B cell (primary cell): ENCODE measurements around the gene EFCAB9. TPM values are rescaled to one million over a fixed set of nuclear protein-coding genes. Genes with fewer than 3 reads are reported as not detected.
"Not testable (repeated sequence)": the region's sequence is repeated elsewhere in the genome, so short reads cannot be mapped to it uniquely, and the experiment has no call there.

Experiments used
- ATAC-seq: fragments of 200-7000 bp; cut with Tn5 transposase; one replicate; pipeline ENCODE4 v1.10.0; 2021; ENCODE audit warnings: low read depth, mild to moderate bottlenecking, moderate number of reproducible peaks, moderate library complexity
- CTCF ChIA-PET: fragments of 350-600 bp; sonication (Branson Sonifier 250); formaldehyde crosslinking; loops from one replicate; lab custom pipeline; 2021; ENCODE audit warnings: antibody characterized with exemption, inconsistent platforms; lab: Charles Lee
- POLR2A ChIA-PET: fragments of 350-600 bp; sonication (Branson Sonifier 250); formaldehyde crosslinking; loops from one replicate; lab custom pipeline; 2021; ENCODE audit warnings: antibody characterized with exemption; lab: Charles Lee
- DNase-seq: peaks from one replicate; pipeline ENCODE4 v3.0.0; 2013
- H2AFZ ChIP-seq: 2 replicates; pipeline ENCODE4 v1.6.1; 2012; ENCODE audit warnings: mild to moderate bottlenecking, low read depth, low read length; ENCODE audit not compliant: insufficient read depth, poor library complexity, severe bottlenecking
- H3K27ac ChIP-seq, 2 donors: 1 replicate in 1 of 2; 2 replicates in 1 of 2; pipeline ENCODE4 v1.5.1; 2012 to 2013; ENCODE audit warnings: low read length in 2 of 2, mild to moderate bottlenecking in 2 of 2, moderate library complexity in 1 of 2
- H3K27me3 ChIP-seq, 4 experiments: fragments of 200-600 bp in 1 of 4; sonication (generic) in 1 of 4; replicated peaks in 1 of 4; 1 replicate in 2 of 4; 2 replicates in 2 of 4; pipeline versions ENCODE4 v1.6.1 to v1.7.0; 2013 to 2016; ENCODE audit warnings: low read length in 3 of 4, mild to moderate bottlenecking in 2 of 4, mixed read lengths in 1 of 4, moderate library complexity in 1 of 4; ENCODE audit not compliant: insufficient read depth in 4 of 4, control insufficient read depth in 3 of 4; ENCODE audit errors: control extremely low read depth in 1 of 4
- H3K36me3 ChIP-seq, 2 experiments: replicated peaks in 1 of 2; 1 replicate in 1 of 2; 2 replicates in 1 of 2; pipeline versions ENCODE4 v1.6.1 to v1.7.1; 2013; ENCODE audit warnings: low read length in 1 of 2; ENCODE audit not compliant: insufficient read depth in 2 of 2, control insufficient read depth in 1 of 2; ENCODE audit errors: control extremely low read depth in 1 of 2, extremely low read depth in 1 of 2
- H3K4me1 ChIP-seq, 2 donors: fragments of 200-600 bp in 1 of 2; sonication (generic) in 1 of 2; 1 replicate in 1 of 2; 2 replicates in 1 of 2; pipeline versions ENCODE4 v1.5.1 to v1.6.1; 2013 to 2017; ENCODE audit warnings: low read length in 2 of 2; ENCODE audit not compliant: control insufficient read depth in 2 of 2, insufficient read depth in 2 of 2
- H3K4me2 ChIP-seq: replicated peaks from 2 replicates; pipeline ENCODE3; 2012; ENCODE audit warnings: mild to moderate bottlenecking, low read depth, low read length; ENCODE audit not compliant: poor library complexity, severe bottlenecking
- H3K4me3 ChIP-seq, 5 experiments: fragments of 200-600 bp in 1 of 5; sonication (generic) in 1 of 5; 1 replicate in 3 of 5; 2 replicates in 2 of 5; pipeline versions ENCODE4 v1.5.1 to v1.7.0; 2011 to 2016; ENCODE audit warnings: low read length in 4 of 5, mild to moderate bottlenecking in 4 of 5, low read depth in 2 of 5, control low read depth in 1 of 5, moderate library complexity in 1 of 5; ENCODE audit not compliant: insufficient read depth in 1 of 5; ENCODE audit errors: control extremely low read depth in 1 of 5, extremely low read depth in 1 of 5
- H3K79me2 ChIP-seq: fragments of 200-600 bp; sonication (generic); one replicate; pipeline ENCODE4 v1.6.0; 2016; ENCODE audit warnings: low read length; ENCODE audit not compliant: control insufficient read depth, insufficient read depth
- H3K9ac ChIP-seq: fragments of 200-600 bp; sonication (generic); 2 replicates; pipeline ENCODE4 v1.6.1; 2017; ENCODE audit warnings: mild to moderate bottlenecking, low read length, moderate library complexity
- H3K9me3 ChIP-seq, 3 donors: one replicate each; pipeline versions ENCODE4 v1.6.1 to v1.7.1; 2013; ENCODE audit warnings: low read length in 2 of 3; ENCODE audit not compliant: control insufficient read depth in 2 of 3, insufficient read depth in 1 of 3; ENCODE audit errors: control extremely low read depth in 1 of 3
- H4K20me1 ChIP-seq: 2 replicates; pipeline ENCODE4 v1.6.0; 2012; ENCODE audit warnings: mild to moderate bottlenecking, low read length; ENCODE audit not compliant: insufficient read depth, control insufficient read depth, poor library complexity, severe bottlenecking
- H3K27ac Mint-ChIP-seq: one replicate; pipeline ENCODE4 v1.8.0; 2021; ENCODE audit warnings: mixed read lengths
- H3K27me3 Mint-ChIP-seq: one replicate; pipeline ENCODE4 v1.8.0; 2021; ENCODE audit warnings: mixed read lengths
- H3K4me1 Mint-ChIP-seq: one replicate; pipeline ENCODE4 v1.8.0; 2021; ENCODE audit warnings: mixed read lengths
- H3K4me3 Mint-ChIP-seq: one replicate; pipeline ENCODE4 v1.8.0; 2021; ENCODE audit warnings: mixed read lengths
- H3K9me3 Mint-ChIP-seq: one replicate; pipeline ENCODE4 v1.8.0; 2022; ENCODE audit warnings: mixed read lengths; ENCODE audit not compliant: insufficient read depth
- EZH2 ChIP-seq: IDR thresholded peaks from 2 replicates; pipeline ENCODE4 v1.6.1; 2012; ENCODE audit warnings: borderline replicate concordance, low read depth, mild to moderate bottlenecking, moderate library complexity, low read length; ENCODE audit not compliant: insufficient read depth, poor library complexity, severe bottlenecking
- WGBS: methylation state at CpG from one replicate; pipeline ENCODE4 v1.1.5; 2013; ENCODE audit warnings: missing lambda C conversion rate; ENCODE audit not compliant: insufficient coverage; 5-methylcytosine and 5-hydroxymethylcytosine counted together
- intact Hi-C: fragments of 100-400 bp; cut with micrococcal nuclease; formaldehyde crosslinking; loops from one replicate; pipeline ENCODE4 v1.10.0; 2022
- polyA plus RNA-seq: library from polyadenylated mRNA; depleted of rRNA; stranded (reverse); fragments of >200 nt; gene quantifications from 2 replicates; pipeline ENCODE4 v1.2.3, GENCODE V29; 2012
- total RNA-seq, 2 donors: library from RNA; stranded (reverse); fragments of 120-200 nt in 1 of 2; gene quantifications; 1 replicate in 1 of 2; 2 replicates in 1 of 2; pipeline versions ENCODE4 v1.2.3 to v1.2.4, GENCODE V29; 2013 to 2022
- TF ChIP-seq, protein P1 (sequence below): fragments of 200-600 bp; IDR thresholded peaks from one replicate; pipeline ENCODE4 v1.8.0; 2022; ENCODE audit warnings: antibody characterized with exemption, mild to moderate bottlenecking

Gene EFCAB9
- total and polyA plus RNA-seq, 2 donors (not counting 1 experiment from before 2014, with no cell fraction given) = not detected

DNA sequence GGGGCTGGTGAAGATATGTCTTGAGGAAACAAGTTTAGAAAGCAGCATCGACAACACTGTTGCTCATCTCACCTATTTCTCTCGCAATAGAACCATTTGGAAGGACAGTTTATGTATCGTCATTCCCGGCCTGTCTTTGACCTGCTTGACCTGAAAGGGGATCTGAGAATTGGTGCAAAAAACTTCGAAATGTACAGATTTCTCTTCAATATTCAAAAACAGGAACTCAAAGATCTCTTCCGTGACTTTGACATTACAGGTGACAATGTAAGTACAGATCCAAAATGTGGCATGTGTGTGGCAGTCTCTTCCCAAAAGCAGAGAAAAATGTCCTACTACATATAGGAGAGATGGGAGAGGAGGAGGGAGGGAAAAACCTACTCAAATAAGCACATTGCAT is 6.5 kb downstream of the EFCAB9 start:
- peaks cover 15% of the 10 kb centered on the region for H3K4me1 Mint-ChIP-seq
- peak overlapping the region; percentile 38 for H3K4me2 ChIP-seq
- no peaks in the 10 kb centered on the region for H3K27me3 Mint-ChIP-seq
- H3K9me3 ChIP-seq = no peaks in the 10 kb centered on the region
- no peaks in the 10 kb centered on the region for H3K36me3 ChIP-seq
- no peaks in the 10 kb centered on the region for H3K79me2 ChIP-seq
- H3K27ac Mint-ChIP-seq = peak overlapping the region; percentile 71
- DNase-seq = peak; percentile 30
- peak overlapping the region; percentile 15 for H3K9ac ChIP-seq
- ChIA-PET CTCF (interaction anchor here (0.7 to 1.4 kb wide), 2 partner anchors 12 to 138 kb away, joined by 3 to 7 read pairs; partner anchors contain the start of gene STK10), POLR2A (no interaction called here)
- H3K4me3 ChIP-seq = peak overlapping the region in 1 of 5 experiments; percentile 27
- H3K4me1 ChIP-seq = peaks cover 16 to 19% of the 10 kb centered on the region in 2 donors
- 100% methylated on average over 3 of the region's 6 CpGs for WGBS
- no peaks in the 10 kb centered on the region for H4K20me1 ChIP-seq
- no peaks in the 10 kb centered on the region for H3K27me3 ChIP-seq
- no peaks in the 10 kb centered on the region for H3K9me3 Mint-ChIP-seq
- intact Hi-C loops = no loop called here
- ATAC-seq = no peak
- H3K4me3 Mint-ChIP-seq = peak overlapping the region; percentile 76
- no peak overlapping the region for H3K27ac ChIP-seq
- TF ChIP-seq, protein P1, sequence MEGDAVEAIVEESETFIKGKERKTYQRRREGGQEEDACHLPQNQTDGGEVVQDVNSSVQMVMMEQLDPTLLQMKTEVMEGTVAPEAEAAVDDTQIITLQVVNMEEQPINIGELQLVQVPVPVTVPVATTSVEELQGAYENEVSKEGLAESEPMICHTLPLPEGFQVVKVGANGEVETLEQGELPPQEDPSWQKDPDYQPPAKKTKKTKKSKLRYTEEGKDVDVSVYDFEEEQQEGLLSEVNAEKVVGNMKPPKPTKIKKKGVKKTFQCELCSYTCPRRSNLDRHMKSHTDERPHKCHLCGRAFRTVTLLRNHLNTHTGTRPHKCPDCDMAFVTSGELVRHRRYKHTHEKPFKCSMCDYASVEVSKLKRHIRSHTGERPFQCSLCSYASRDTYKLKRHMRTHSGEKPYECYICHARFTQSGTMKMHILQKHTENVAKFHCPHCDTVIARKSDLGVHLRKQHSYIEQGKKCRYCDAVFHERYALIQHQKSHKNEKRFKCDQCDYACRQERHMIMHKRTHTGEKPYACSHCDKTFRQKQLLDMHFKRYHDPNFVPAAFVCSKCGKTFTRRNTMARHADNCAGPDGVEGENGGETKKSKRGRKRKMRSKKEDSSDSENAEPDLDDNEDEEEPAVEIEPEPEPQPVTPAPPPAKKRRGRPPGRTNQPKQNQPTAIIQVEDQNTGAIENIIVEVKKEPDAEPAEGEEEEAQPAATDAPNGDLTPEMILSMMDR = no peak
- no peak for TF ChIP-seq EZH2
- peak overlapping the region; percentile 39 for H2AFZ ChIP-seq

DNA sequence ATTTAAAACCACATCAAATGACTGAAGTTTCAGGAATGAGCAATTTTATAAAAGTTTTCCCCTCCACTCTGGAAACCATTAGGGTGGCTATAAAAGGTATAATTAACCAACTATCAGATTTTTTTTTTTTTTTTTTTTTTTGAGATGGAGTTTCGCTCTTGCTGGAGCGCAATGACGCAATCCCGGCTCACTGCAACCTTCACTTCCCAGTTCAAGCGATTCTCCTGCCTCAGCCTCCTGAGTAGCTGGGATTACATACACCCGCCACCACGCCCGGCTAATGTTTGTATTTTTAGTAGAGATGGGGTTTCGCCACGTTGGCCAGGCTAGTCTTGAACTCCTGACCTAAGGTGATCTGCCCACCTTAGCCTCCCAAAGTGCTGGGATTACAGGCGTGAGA is 12.0 kb downstream of the EFCAB9 start:
- H3K4me2 ChIP-seq, H3K4me3 Mint-ChIP-seq, intact Hi-C loops, H4K20me1 ChIP-seq, H3K4me3 ChIP-seq, H3K9me3 Mint-ChIP-seq, H3K27me3 Mint-ChIP-seq, H3K27ac Mint-ChIP-seq, POLR2A ChIA-PET, H3K27ac ChIP-seq, ATAC-seq, H3K27me3 ChIP-seq, H3K9me3 ChIP-seq, CTCF ChIA-PET, H3K36me3 ChIP-seq, H2AFZ ChIP-seq, DNase-seq, H3K79me2 ChIP-seq, H3K9ac ChIP-seq, H3K4me1 Mint-ChIP-seq, H3K4me1 ChIP-seq: not testable (repeated sequence)
- WGBS = 100% methylated on average over 6 of the region's 11 CpGs
